HG03108 (cell line): ENCODE data around the gene SPAG17.

Experiments used
- ATAC-seq: cut with Tn5 transposase; IDR thresholded peaks from one replicate; pipeline ENCODE4 v1.9.1; 2021; ENCODE audit warnings: moderate library complexity; ENCODE audit not compliant: unreplicated experiment

Gene SPAG17

GRCh38 chr1:118122234-118123004 is 62.6 kb downstream of the SPAG17 start:
- ATAC-seq = no peak

GRCh38 chr1:118118873-118119463 is 66.1 kb downstream of the SPAG17 start:
- ATAC-seq = no peak

- no peak for ATAC-seq
These were observed 66.6 kb downstream of the SPAG17 start for GRCh38 chr1:118118469-118118868.

GRCh38 chr1:118117521-118117920 is 67.5 kb downstream of the SPAG17 start:
- no peak for ATAC-seq

GRCh38 chr1:118116909-118117308 is 68.1 kb downstream of the SPAG17 start:
- no peak for ATAC-seq

- ATAC-seq = no peak
These were observed 68.6 kb downstream of the SPAG17 start for GRCh38 chr1:118116401-118116800.

- no peak for ATAC-seq
These were observed 69.3 kb downstream of the SPAG17 start for GRCh38 chr1:118115567-118116295.

GRCh38 chr1:118113261-118113660 is 71.8 kb downstream of the SPAG17 start:
- ATAC-seq = no peak

- ATAC-seq = no peak
These were observed 74.4 kb downstream of the SPAG17 start for GRCh38 chr1:118110580-118110979.

GRCh38 chr1:118104951-118105350 is 80.1 kb downstream of the SPAG17 start:
- no peak for ATAC-seq

- ATAC-seq = no peak
These were observed 82.6 kb downstream of the SPAG17 start for GRCh38 chr1:118102445-118102844.

GRCh38 chr1:118101999-118102398 is 83.0 kb downstream of the SPAG17 start:
- ATAC-seq = no peak

- no peak for ATAC-seq
These were observed 83.5 kb downstream of the SPAG17 start for GRCh38 chr1:118101515-118101844.

- no peak for ATAC-seq
These were observed 84.1 kb downstream of the SPAG17 start for GRCh38 chr1:118100686-118101514.

GRCh38 chr1:118099686-118100085 is 85.3 kb downstream of the SPAG17 start:
- ATAC-seq = no peak

GRCh38 chr1:118097622-118098348 is 87.2 kb downstream of the SPAG17 start:
- ATAC-seq = no peak

GRCh38 chr1:118093017-118093416 is 92.0 kb downstream of the SPAG17 start:
- no peak for ATAC-seq

- ATAC-seq = no peak
These were observed 94.9 kb downstream of the SPAG17 start for GRCh38 chr1:118090130-118090529.

GRCh38 chr1:118085365-118085764 is 99.7 kb downstream of the SPAG17 start:
- ATAC-seq = no peak

GRCh38 chr1:118084400-118084799 is 100.6 kb downstream of the SPAG17 start:
- no peak for ATAC-seq

- no peak for ATAC-seq
These were observed 102.0 kb downstream of the SPAG17 start for GRCh38 chr1:118082984-118083383.
